Right renal pelvis (tissue), 4 donors: ENCODE data around the gene RARRES1. TPM values are rescaled to one million over a fixed set of nuclear protein-coding genes. Genes with fewer than 3 reads are reported as not detected.

ENCODE experiments used
- DNase-seq, 4 donors: peaks; one replicate each; pipeline ENCODE4 v3.0.0-alpha.2; 2013; ENCODE audit warnings: low read depth in 4 of 4, low spot score in 3 of 4, missing footprints in 1 of 4
- polyA plus RNA-seq, 4 donors: library from polyadenylated mRNA; unstranded; fragments of 120-200 nt; gene quantifications; one replicate each; pipeline ENCODE4 v1.2.1, GENCODE V29; 2013; ENCODE audit not compliant: insufficient read length in 4 of 4

RARRES1 gene
- polyA plus RNA-seq, 4 donors: 11.2 to 34.1 (median 13.4) TPM

GRCh38 chr3:158766364-158766763 lies 34.1 kb upstream of the RARRES1 start:
- no peak for DNase-seq

- DNase-seq: no peak
Measured at GRCh38 chr3:158765518-158766205, 33.4 kb upstream of the RARRES1 start.

DNA sequence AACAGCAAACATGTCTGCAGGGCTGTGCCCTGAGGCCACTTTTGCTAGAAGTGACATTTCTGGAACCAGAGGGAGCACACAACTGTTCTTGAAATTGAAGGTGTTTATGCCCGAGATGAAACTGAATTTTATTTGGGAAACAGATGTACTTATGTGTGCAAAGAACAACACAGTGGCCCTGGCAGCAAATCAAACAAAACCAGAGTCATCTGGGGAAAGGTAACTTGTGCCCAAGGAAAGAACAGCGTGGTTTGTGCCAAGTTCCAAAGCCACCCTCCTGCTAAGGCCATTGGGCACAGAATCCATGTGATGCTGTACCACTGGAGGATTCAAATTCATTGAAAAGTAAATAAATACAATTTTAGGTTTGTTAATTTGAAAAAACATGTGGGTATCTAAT lies 31.2 kb upstream of the RARRES1 start:
- no peak for DNase-seq

DNA sequence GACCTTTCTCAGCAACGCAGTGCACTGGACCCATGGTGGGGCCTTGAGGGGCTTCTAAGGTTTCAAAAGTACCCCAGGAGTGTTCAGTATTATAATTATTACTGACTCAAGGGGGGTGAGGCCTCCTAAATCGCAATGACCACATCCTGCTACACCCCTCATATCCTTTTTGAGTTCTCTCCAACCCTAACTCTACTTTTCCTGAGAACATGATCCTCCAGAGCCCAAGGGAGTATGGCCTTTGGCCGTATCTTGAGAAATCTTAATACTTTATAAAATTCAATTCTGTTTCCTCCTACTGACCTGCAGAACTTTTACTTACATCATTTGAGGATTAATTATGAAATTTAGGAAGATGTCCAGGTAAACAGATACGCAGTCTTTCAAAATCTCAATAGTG lies 30.4 kb upstream of the RARRES1 start:
- DNase-seq: no peak

DNA sequence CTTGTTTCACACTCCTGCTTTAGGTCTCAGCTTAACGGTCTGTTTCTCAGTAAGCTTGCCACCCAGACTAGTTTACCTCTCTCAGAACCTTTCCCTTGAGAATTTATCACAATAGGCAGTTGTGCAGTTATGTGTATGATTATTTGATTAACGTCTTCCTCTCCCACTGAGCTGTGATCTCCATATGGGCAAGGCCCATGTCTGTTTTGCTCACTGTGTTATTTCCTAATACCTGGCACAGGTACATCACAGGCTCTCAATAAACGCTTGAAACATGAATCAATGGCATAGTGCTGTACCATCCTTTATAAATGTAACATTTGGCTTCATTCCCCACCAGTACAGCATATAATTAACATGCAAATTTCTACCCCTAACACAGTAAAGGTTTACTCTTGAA lies 29.1 kb upstream of the RARRES1 start:
- DNase-seq: no peak

DNA sequence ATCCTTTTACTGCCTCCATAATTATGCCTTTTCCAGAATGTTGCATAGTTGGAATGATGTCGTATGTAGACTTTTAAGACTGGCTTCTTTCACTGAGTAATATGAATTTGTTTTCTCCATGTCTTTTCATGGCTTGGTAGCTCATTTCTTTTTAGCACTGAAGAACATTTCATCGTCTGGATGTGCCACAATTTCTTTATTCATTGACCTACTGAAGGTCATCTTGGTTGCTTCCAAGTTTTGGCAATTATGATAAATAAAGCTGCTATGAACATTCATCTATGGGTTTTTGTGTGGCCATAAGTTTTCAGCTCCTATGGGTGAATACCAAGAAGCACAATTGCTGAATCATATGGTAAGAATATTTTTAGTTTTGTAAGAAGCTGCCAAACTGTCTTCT lies 23.2 kb upstream of the RARRES1 start:
- no peak for DNase-seq

DNA sequence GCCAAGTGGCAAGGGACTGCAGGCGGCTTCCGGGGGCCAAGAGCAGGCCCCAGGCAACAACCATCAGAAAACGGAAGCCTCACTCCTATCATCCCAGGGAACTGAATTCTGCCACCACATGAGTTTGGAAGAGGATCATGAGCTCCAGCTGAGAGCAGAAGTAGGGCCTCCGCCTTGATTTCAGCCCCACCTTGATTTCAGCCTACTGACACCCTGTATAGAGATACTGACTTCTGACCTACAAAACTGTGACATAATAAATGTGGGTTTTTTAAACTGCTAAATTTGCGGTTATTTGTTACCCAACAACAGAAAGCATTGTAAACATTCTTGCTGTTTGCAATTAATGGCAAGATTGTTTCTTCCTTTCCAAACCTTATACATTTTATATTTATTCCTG lies 21.6 kb upstream of the RARRES1 start:
- DNase-seq: no peak

DNA sequence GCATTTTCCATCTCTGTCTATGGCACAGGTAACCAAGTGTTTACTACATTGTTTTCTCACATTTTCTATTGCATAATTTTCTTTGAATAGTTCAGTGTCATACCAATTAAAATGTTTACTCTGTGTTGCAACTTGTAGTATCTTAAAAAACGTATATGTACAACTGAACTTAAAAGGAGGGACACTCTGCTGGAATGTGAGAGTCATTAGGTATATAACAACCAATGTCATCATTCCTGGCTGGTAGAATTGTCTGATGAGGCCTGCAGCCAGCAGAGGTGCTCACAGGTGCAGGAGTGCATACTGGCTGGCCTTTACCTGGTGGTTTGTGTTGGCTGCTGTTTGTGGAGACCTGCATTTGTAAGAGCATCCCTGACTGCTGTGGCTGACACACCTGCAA lies 19.1 kb upstream of the RARRES1 start:
- DNase-seq: no peak

DNA sequence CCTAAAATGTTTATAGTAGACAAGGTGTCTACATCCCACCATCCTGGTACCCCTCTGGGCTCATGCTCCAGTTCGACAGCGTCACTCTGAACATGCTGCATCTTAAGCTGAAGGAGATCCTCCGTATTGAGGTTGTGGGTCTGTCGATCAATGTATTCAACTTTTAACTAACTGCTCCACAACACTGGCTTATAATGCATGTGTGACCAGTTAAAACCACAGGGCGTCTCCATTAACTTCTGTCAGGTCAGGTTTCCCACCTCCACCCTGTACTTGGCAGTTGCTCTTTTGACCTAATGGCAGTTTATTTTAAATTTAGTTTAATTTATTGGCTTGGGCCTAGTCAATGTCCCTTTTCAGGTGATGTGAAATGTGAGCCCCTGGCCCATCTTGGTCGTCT lies 17.8 kb upstream of the RARRES1 start:
- DNase-seq: no peak

GRCh38 chr3:158749526-158749925 lies 17.3 kb upstream of the RARRES1 start:
- no peak for DNase-seq

GRCh38 chr3:158748237-158748828 lies 16.1 kb upstream of the RARRES1 start:
- DNase-seq: no peak

DNA sequence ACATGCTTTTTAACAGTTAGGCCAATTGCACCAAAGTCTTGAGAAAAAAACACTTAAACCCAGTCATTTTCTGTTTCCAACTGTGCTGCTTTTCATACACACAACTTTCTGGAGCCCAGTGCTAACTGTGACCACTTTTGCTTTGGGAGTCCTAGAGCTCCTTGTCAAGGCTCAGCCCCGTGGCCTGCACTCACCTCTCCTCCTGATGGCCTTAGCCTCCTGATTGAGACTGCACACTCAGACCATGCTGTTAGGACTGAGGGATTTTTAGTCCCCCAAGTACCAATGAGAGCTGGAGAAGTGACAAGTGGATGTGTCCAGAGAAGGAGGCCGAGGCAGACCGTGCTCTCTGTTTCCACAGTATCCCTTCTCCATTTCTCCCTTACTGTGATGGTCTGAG lies 15.2 kb upstream of the RARRES1 start:
- DNase-seq: no peak

DNA sequence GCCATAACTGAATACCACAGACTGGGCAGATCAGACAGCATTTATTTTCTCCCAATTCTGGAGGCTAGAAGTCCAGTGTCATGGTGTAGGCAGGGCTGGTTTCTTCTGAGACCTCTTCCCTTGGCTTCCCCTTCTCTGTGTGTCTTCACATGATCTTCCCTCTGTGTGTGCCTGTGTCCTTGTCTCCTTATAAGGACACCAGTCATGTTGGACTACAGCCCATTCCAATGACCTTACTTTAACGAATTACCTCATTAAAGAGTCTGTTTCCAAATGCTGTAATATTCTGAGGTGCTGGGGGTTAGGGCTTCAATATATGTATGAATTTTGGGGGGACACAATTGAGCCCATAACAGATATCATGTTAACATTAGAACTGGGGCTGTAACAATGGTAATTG lies 13.3 kb upstream of the RARRES1 start:
- no peak for DNase-seq

- DNase-seq: no peak
Measured at GRCh38 chr3:158744567-158745288, 12.5 kb upstream of the RARRES1 start.

DNA sequence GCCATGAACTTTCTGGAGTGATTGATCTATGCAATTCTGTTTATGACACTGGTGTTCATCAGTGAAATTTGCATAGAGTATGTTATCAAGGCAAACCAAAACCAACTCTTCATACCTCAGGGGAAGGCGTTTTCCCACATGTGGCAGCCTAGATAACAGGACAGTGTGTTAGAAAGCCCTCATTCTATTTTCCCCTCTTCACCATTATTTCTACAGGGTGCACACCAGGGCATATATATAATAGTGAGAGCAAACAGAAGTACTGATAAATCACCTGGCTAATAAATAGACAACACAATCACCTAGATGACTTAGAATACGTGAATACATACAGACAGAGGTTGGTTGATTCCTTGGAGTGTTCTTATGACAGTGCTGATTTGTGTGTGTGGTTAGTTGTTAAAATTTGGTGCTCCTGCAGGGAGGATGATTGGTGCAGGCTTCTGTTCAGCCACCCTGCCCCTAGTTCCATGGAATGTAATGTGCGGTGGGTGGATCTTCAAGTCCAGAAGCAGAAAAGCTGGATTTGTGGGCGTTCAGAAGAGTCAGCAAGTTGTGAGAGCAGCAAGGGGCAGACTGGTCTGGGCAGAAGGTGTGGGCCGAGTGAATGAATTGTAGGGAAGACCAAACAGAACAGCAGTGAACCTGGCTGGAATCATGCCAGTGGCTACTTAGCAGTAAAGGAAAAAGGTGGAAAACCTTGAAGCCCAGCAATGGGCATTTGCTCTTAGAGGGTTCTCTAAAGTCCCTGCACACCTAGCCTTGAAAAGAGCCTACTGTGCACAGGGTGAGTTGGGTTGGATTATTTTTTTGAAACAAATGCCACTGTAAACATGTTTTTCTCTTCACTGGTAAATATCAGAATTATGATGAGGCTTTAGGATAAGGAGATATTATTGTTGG lies 11.7 kb upstream of the RARRES1 start:
- no peak for DNase-seq

- DNase-seq: no peak
Measured at GRCh38 chr3:158742871-158743663, 10.8 kb upstream of the RARRES1 start.

DNA sequence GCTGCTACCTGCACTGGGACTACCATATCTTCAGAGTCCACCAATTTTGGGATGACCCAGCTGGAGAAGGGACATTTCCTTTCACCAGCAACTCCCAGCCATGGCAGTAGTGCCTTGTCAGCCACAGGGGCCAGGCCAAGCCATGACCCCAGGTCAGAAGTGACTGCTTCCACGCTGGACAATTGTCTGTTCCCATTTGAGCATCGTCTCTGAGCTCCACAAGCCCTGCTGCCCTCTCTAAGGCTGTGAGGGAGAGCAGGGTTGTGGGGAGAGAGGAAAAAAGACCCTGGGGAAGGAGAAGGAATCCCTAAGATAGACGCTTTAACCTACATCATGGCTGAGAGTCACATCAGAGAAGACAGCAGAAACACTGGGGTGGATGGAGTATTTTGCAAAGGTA lies 7.4 kb upstream of the RARRES1 start:
- no peak for DNase-seq

DNA sequence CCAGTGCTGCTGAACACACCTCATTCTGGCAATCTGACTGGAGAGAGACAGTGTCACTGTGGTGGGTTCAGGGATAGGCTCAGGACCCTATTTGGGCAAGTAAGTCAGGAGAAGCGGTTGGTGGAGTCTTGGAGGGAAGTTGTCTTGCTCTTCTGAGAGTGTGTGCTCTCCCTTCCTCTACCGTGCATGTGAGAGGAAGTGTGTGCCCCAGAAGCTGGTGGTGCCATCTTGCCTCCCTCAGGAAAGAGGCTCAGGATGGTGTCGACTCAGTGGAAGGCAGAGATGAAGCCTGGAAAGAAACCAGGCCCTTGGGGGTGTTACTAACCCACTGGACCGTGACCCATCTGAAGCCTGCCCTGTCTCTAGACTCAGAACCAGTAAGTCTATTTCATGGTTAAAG lies 6.8 kb upstream of the RARRES1 start:
- DNase-seq: no peak

- no peak for DNase-seq
Measured at GRCh38 chr3:158738653-158739052, 6.4 kb upstream of the RARRES1 start.

DNA sequence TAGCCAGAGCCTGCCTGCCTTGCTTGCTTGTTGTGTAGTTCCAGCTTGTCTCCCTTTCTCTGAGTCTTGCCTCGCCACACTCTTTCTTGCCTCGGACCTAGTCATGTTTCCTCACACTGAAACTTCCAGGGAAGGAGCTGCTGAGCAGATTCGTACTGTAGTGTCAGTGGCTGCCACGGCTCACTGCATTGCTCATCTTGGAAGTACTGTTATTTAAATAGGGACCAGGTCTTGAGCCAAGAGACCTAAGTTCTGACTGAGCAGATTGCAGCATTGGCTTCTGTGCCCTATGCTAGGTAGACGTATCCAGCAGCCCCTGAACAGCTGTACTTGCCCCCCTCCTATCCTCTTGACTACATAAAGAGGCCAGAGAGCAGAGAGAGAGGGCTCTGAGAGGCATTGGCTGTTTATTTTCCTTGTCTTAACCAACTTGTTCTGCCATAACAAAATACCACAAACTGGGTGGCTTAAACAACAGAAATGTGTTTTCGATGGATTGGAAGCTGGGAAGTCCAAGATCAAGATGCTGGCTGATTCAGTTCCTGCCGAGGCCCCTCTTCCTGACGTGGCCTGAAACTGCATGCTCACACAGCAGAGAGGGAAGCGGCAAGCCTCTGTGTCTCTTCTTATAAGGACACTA lies 5.8 kb upstream of the RARRES1 start:
- DNase-seq: no peak
